ENCODE measurements around the gene SLC2A6. TPM values are rescaled to one million over a fixed set of nuclear protein-coding genes. Genes with fewer than 3 reads are reported as not detected.

SLC2A6 gene
- total RNA-seq, 6 experiments from 2014 or later = 9.4 to 12.6 (median 11.3) TPM

DNA sequence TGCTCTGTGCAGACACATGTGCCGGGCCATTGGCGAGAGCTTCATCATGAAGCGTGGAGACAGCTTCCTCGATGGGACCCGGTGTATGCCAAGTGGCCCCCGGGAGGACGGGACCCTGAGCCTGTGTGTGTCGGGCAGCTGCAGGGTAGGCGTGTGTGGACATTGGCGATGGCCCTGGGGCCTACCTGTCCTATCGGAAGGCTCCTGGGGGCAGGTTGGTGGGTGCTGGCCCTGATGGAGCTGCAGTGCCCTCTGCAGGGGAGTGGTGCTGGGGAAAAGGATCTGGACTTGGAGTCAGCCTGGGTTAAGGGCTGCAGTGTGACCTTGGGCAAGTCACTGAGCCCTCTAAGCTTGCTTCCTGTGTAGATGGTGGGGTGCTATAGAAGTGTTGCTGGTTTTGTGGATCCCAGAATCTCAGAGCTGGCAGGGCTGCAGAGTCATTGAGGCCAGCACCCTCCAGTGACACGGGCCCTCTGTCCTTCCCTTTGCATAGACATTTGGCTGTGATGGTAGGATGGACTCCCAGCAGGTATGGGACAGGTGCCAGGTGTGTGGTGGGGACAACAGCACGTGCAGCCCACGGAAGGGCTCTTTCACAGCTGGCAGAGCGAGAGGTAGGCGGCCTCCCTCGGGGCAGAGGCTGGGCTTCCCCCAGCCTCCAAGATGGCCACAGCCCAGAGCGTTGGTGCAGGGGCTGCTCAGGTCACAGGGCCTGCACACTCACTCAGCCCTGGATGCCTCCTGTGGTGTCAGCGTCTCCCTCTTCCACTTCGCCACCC is 41.0 kb downstream of the SLC2A6 start:
- Mint-ChIP-seq H3K4me1 (ENCODE audit: low read depth) (no peaks in the 10 kb centered on the region), H3K27ac (no peak overlapping the region), H3K9me3 (no peaks in the 10 kb centered on the region), H3K27me3 (ENCODE audit: insufficient read depth) (peaks cover 37% of the 10 kb centered on the region), H3K36me3 (ENCODE audit: low read depth) (no peaks in the 10 kb centered on the region), H3K4me3 (no peak overlapping the region)
- no peak for DNase-seq
- TF ChIP-seq, protein P1, sequence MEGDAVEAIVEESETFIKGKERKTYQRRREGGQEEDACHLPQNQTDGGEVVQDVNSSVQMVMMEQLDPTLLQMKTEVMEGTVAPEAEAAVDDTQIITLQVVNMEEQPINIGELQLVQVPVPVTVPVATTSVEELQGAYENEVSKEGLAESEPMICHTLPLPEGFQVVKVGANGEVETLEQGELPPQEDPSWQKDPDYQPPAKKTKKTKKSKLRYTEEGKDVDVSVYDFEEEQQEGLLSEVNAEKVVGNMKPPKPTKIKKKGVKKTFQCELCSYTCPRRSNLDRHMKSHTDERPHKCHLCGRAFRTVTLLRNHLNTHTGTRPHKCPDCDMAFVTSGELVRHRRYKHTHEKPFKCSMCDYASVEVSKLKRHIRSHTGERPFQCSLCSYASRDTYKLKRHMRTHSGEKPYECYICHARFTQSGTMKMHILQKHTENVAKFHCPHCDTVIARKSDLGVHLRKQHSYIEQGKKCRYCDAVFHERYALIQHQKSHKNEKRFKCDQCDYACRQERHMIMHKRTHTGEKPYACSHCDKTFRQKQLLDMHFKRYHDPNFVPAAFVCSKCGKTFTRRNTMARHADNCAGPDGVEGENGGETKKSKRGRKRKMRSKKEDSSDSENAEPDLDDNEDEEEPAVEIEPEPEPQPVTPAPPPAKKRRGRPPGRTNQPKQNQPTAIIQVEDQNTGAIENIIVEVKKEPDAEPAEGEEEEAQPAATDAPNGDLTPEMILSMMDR (IDR thresholded peaks at IDR 0.05) = peak; percentile 43; the same call in 1 of the 2 replicates

DNA sequence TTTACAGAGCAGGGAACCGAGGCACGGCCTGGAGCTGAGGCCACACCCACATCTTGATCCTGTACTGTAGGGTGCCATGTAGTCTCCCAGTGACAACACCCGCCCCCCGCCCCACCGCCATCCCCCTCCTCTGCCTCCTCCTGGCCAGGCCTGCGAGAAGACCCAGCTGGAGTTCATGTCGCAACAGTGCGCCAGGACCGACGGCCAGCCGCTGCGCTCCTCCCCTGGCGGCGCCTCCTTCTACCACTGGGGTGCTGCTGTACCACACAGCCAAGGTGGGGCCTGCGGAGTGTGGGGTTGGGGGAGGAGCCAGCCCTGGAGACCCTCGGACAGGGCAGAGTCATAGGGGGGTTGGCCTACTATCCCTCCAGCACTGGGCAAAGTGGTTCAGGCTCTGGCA is 42.2 kb downstream of the SLC2A6 start:
- no peaks in the 10 kb centered on the region for H3K36me3 Mint-ChIP-seq (ENCODE audit: low read depth)
- no peaks in the 10 kb centered on the region for H3K4me1 Mint-ChIP-seq (ENCODE audit: low read depth)
- H3K9me3 Mint-ChIP-seq = no peaks in the 10 kb centered on the region
- no peak for DNase-seq
- TF ChIP-seq, protein P1 (IDR thresholded peaks at IDR 0.05) = no peak
- H3K27ac Mint-ChIP-seq = no peak overlapping the region
- H3K4me3 Mint-ChIP-seq = no peak overlapping the region
- peaks cover 38% of the 10 kb centered on the region for H3K27me3 Mint-ChIP-seq (ENCODE audit: insufficient read depth)

DNA sequence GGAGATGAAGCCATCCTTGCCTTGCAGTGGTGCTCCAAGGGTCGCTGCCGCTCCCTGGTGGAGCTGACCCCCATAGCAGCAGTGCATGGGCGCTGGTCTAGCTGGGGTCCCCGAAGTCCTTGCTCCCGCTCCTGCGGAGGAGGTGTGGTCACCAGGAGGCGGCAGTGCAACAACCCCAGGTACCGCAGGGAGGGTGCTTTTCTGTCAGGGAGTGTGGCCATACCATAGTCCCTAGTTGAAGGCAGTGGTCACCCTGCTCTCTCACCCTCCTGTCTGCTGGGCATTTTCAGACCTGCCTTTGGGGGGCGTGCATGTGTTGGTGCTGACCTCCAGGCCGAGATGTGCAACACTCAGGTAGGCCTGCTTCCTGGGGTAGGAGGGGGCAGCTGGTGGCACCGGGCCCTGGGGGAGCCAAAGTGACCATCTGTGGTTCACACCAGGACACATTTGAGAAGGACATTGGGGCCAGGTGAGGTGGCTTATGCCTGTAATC is 45.5 kb downstream of the SLC2A6 start:
- Mint-ChIP-seq H3K27me3 (ENCODE audit: insufficient read depth) (peaks cover 20% of the 10 kb centered on the region), H3K4me3 (no peak overlapping the region), H3K27ac (no peak overlapping the region), H3K4me1 (ENCODE audit: low read depth) (no peaks in the 10 kb centered on the region), H3K36me3 (ENCODE audit: low read depth) (no peaks in the 10 kb centered on the region), H3K9me3 (no peaks in the 10 kb centered on the region)
- TF ChIP-seq, protein P1 (IDR thresholded peaks at IDR 0.05) = no peak
- no peak for DNase-seq

DNA sequence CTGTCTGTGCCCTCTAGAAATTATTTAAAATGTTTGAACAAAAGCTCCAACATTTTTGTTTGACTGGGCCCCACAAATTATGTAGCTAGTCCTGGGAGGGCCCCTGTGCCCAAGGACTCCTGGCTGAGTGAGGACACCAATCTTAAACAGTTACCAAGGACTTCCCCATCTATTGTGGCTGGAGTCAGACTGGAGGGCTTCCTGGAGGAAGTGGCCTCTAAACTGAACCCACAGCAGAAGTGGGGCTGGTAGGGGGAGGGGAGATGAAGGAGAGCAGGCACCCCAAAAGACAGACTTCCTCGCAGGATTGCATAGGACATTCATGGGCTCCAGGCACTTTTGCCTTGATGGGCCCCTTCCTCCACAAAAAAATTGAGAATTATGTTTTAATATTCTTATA is 48.7 kb downstream of the SLC2A6 start:
- TF ChIP-seq, protein P1 (IDR thresholded peaks at IDR 0.05) = no peak
- Mint-ChIP-seq H3K4me3 (no peak overlapping the region), H3K9me3 (no peaks in the 10 kb centered on the region), H3K27me3 (ENCODE audit: insufficient read depth) (peaks cover 27% of the 10 kb centered on the region), H3K36me3 (ENCODE audit: low read depth) (no peaks in the 10 kb centered on the region), H3K27ac (no peak overlapping the region), H3K4me1 (ENCODE audit: low read depth) (no peaks in the 10 kb centered on the region)
- no peak for DNase-seq

DNA sequence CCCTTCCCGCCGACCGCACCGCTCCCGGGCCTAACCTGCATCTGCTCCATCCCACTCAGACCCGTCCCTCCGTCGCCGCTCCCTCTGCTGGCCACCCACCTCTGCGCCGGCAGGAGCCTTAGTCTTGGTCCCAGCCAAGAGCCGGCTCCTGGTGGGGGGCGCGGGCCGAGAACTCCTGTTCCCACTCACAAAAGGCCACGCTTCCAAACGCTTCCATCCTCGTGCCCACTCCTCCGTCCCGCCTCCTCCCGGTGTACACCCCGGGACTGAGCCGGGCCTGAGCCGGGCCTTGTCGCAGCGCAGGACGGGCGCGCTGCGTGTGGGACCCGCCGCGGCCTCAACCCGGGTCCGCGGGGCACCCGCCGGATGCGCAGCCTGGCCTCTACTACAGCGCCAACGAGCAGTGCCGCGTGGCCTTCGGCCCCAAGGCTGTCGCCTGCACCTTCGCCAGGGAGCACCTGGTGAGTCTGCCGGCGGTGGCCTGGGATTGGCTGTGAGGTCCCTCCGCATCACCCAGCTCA is 49.2 kb downstream of the SLC2A6 start:
- Mint-ChIP-seq H3K27me3 (ENCODE audit: insufficient read depth) (peaks cover 31% of the 10 kb centered on the region), H3K9me3 (no peaks in the 10 kb centered on the region), H3K27ac (no peak overlapping the region), H3K4me3 (no peak overlapping the region), H3K4me1 (ENCODE audit: low read depth) (no peaks in the 10 kb centered on the region), H3K36me3 (ENCODE audit: low read depth) (no peaks in the 10 kb centered on the region)
- no peak for DNase-seq
- TF ChIP-seq, protein P1 (IDR thresholded peaks at IDR 0.05) = peak; percentile 45

Data from HFFc6 (cell line).